NCI-H446 treated with DMSO at 0.1 percent for 48 hours (cell line): ENCODE data around the gene CYB5R4.
"Not testable (repeated sequence)": the region's sequence is repeated elsewhere in the genome, so short reads cannot be mapped to it uniquely, and the experiment has no call there.

ENCODE experiments used
- DNase-seq: peaks from one replicate; lab custom pipeline; 2025; lab: John Stamatoyannopoulos, UW

The CYB5R4 gene

GRCh38 chr6:83911278-83911677, 51.8 kb downstream of the CYB5R4 start:
- DNase-seq = no peak

- DNase-seq = no peak
These were observed 55.5 kb downstream of the CYB5R4 start for GRCh38 chr6:83914953-83915352.

GRCh38 chr6:83917001-83917400, 57.5 kb downstream of the CYB5R4 start:
- DNase-seq = no peak

GRCh38 chr6:83920017-83920416, 60.5 kb downstream of the CYB5R4 start:
- DNase-seq = no peak

GRCh38 chr6:83921315-83921714, 61.8 kb downstream of the CYB5R4 start:
- no peak for DNase-seq

GRCh38 chr6:83927470-83927869, 68.0 kb downstream of the CYB5R4 start:
- DNase-seq = no peak

- DNase-seq = no peak
These were observed 68.8 kb downstream of the CYB5R4 start for GRCh38 chr6:83928286-83928685.

GRCh38 chr6:83946201-83946833, 86.8 kb downstream of the CYB5R4 start:
- not testable (repeated sequence) for DNase-seq

GRCh38 chr6:83947983-83948382, 88.5 kb downstream of the CYB5R4 start:
- DNase-seq = not testable (repeated sequence)

- DNase-seq = no peak
These were observed 89.4 kb downstream of the CYB5R4 start for GRCh38 chr6:83948851-83949250.

- not testable (repeated sequence) for DNase-seq
These were observed 91.9 kb downstream of the CYB5R4 start for GRCh38 chr6:83951423-83951822.

GRCh38 chr6:83952830-83953229, 93.3 kb downstream of the CYB5R4 start:
- DNase-seq = no peak

- DNase-seq = no peak
These were observed 94.9 kb downstream of the CYB5R4 start for GRCh38 chr6:83954371-83954770.

GRCh38 chr6:83958241-83958685, 98.8 kb downstream of the CYB5R4 start:
- DNase-seq = no peak

GRCh38 chr6:83960664-83961063, 101.2 kb downstream of the CYB5R4 start:
- DNase-seq = no peak

- no peak for DNase-seq
These were observed 103.1 kb downstream of the CYB5R4 start for GRCh38 chr6:83962582-83962981.

GRCh38 chr6:83966539-83966938, 107.0 kb downstream of the CYB5R4 start:
- DNase-seq = no peak

- DNase-seq = no peak
These were observed 111.1 kb downstream of the CYB5R4 start for GRCh38 chr6:83970582-83970981.

GRCh38 chr6:83974409-83975050, 115.0 kb downstream of the CYB5R4 start:
- DNase-seq = no peak

GRCh38 chr6:83976037-83976755, 116.7 kb downstream of the CYB5R4 start:
- no peak for DNase-seq

GRCh38 chr6:83976871-83977270, 117.4 kb downstream of the CYB5R4 start:
- no peak for DNase-seq

- DNase-seq = no peak
These were observed 118.8 kb downstream of the CYB5R4 start for GRCh38 chr6:83978324-83978734.

GRCh38 chr6:83978997-83979396, 119.5 kb downstream of the CYB5R4 start:
- no peak for DNase-seq
